CD1c-positive myeloid dendritic cell (primary cell): ENCODE measurements around the gene SPTSSA.
"Not testable (repeated sequence)": the region's sequence is repeated elsewhere in the genome, so short reads cannot be mapped to it uniquely, and the experiment has no call there.

Source experiments
- DNase-seq: peaks from one replicate; pipeline ENCODE4 v3.0.0-alpha.2; 2016; ENCODE audit errors: extremely low spot score

Gene SPTSSA

DNA sequence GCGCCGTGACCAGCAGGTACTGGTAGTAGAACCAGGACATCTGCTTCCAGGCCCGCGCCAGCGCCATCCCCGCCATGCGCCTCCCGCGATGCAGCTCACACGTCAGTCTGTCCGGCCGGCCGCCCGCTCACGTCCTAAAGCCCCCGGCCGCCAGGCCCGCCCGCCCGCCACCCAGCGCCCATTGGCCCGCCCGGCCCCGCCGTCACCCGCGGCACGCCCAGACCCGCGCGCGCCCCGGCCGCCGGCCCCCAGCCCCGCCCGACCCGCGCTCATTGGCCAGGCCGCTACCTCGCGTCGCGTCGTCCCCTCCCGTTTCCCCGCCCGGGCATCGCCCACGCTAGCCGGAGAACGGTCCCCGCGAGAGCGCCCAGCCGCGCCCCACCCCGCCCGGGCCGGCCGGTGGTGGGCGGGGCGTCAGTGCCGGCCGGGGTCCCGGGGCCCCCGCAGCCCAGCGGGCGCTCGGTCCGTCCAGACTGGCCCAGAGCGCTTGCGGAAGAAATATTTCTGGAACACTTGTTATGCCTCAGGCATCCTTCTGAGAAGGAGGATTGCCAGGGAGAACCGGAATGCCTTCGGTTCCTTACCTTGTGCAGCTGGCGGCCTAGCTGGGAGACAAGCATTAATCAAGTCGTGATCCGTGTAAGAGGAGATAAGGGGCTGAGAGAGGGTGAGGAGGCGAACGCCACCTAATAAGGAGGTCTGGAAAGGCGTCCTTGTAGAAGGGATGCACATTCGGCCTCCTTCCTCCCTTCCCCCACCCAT is at the start of gene SPTSSA:
Gene SPTSSA, minus strand, starts transcription at position 109 of the 762 bp plus-strand sequence. Its CDS starts 33 bp downstream, at position 76.
- peak; percentile 96 for DNase-seq

DNA sequence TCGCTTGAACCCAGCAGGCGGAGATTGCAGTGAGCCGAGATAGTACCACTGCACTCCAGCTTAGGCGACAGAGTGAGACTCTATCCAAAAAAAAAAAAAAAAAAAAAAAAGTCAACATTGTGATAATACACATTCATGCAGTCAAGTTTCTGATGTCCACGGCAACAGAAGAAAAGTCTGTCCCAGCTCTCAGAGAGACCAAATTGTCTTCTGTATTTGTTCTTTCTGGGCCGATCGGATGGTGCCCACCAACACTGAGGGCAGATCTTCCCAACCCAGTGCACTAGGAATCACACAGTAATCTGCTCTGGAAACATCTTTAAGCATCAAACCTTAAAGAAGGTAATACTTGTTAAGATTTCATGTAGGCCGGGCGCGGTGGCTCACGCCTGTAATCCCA is 45.8 kb upstream of the SPTSSA start:
- no peak for DNase-seq

- no peak for DNase-seq
These were observed 45.4 kb upstream of the SPTSSA start for GRCh38 chr14:34507459-34507858.

DNA sequence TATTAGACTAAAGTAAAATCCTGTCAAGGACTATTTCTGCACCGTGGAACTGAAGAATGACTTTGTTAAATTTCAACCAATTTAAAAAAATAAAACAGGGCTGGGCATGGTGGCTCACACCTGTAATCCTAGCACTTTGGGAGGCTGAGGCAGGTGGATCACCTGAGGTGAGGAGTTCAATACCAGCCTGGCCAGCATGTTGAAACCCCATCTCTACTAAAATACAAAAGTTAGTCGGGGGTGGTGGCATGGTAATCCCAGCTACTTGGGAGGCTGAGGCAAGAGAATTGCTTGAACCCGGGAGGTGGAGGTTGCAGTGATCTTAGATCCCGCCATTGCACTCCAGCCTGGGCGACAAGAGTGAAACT is 43.1 kb upstream of the SPTSSA start:
- not testable (repeated sequence) for DNase-seq

DNA sequence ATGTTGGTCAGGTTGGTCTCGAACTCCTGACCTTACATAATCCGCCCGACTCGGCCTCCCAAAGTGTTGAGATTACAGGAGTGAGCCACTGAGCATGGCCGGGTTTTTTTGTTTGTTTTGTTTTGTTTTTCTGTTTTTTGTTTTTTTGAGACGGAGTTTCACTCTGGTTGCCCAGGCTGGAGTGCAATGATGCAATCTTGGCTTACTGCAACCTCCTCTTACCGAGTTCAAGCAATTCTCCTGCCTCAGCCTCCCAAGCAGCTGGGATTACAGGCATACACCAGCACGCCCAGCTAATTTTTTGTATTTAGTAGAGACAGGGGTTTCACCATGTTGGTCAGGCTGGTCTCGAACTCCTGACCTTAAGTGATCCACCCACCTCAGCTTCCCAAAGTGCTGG is 42.0 kb upstream of the SPTSSA start:
- DNase-seq: not testable (repeated sequence)

GRCh38 chr14:34502545-34503225 is 40.6 kb upstream of the SPTSSA start:
- no peak for DNase-seq

- DNase-seq: no peak
These were observed 40.0 kb upstream of the SPTSSA start for GRCh38 chr14:34502001-34502400.

- DNase-seq: no peak
These were observed 39.1 kb upstream of the SPTSSA start for GRCh38 chr14:34501004-34501580.

DNA sequence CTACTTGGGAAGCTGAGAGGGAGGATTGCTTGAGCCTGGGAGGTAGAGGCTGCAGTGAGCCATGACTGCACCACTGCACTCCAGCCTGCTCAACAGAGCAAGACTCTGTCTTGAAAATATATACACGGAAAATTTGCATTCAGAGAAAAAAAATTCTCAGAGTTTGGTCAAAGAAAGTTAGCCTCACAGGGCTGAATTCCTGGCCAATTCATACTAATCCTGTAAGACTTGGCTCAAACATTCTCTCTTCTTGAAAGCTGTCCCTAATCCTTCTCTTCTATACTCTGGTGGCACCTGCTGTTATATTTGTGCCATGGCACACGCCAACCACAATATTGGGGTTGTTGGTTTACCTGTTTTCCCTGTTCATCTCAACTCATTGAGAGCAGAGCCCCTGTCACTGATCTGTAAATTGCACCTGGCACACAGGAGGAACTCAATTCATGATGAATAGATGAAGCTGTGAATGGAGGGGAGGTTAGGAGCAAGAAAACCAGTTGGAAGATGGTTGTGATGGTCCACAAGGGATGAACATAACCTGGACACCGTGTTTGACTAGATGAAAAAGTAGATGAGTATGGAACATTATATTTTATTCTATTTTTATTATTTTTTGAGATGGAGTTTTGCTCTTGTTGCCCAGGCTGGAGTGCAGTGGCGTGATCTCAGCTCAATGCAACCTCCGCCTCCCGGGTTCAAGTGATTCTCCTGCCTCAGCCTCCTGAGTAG is 36.8 kb upstream of the SPTSSA start:
- peak; percentile 4 for DNase-seq

GRCh38 chr14:34496679-34497513 is 34.9 kb upstream of the SPTSSA start:
- DNase-seq: peak; percentile 3

DNA sequence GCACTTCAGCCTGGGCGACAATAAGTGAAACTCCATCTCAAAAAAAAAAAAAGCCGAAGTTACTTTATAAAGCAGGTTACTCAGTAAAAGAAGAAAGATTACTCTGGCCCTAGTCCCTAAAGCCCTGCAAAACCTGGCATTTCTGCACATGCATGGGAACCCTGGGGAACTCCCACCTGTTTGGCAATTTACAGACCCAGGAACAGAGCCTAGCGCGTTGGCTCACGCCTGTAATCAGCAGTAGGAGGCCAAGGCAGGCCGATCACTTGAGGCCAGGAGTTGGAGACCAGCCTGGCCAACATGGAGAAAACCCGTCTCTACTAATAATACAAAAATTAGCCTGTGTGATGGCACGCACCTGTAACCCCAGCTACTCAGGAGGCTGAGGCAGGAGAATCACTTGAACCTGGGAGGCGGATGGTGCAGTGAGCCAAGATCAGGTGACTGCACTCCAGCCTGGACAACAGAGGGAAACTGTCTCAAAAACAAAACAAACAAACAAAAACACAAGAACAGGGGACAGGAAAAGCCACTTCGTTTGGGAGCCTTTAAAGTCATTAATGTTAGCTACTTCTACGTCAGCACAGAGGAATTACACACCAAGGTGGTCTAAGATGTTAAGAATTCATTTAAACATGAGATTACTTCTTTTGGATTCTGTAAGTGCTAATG is 34.1 kb upstream of the SPTSSA start:
- no peak for DNase-seq

DNA sequence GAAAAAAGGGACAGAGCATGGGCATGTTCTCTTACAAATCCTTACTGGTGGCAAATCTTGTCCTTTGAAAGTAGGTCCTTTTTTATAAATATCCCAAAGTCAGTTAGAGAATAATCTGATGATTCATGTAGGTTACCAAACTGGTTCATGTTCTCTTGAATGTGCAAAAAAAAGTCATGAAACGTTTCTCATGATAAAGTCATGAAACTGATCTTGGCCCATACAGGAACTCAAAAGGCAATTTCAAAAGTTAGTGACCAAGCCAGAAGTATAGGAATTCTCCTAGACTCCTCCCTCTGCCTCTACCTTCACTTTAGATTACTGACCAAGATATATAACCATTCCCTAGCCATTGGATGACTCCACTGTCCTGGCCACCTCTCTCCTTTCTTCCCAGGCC is 27.3 kb upstream of the SPTSSA start:
- no peak for DNase-seq

- no peak for DNase-seq
These were observed 26.5 kb upstream of the SPTSSA start for GRCh38 chr14:34488528-34488927.

DNA sequence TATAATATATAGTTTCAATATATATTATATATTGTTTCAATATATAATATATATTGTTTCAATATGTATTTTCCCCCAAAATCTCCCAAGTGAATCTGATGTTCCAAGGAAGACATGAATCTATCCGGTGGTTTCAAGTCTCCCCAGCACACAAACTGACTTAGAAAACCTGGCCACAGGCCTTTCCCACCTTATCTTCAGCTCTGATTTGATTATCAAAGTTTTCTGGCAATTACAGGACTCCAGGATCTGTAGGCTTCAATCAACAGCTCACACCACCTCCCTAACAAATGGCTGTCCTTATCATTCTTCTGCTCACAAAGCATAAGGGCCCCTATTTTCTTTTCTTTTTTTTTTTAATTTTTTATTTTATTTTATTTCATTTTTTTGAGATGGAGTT is 22.7 kb upstream of the SPTSSA start:
- DNase-seq: no peak

DNA sequence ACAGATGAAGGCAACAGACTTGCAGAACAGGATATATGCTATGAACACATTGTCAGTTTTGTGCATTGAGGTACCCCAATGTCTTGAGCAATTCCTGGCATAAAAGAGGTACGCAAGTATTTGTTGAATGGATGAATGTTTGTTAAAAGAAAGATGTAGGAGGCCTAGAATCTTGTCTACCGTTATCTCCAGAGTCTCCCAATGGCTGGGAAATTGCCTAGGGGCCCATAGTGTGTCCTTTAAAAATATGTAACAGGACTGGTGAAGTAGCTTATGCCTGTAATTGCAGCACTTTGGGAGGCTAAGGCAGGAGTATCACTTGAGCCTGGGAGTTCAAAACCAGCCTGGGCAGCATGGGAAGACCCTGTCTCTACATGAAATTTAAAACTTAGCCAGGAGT is 20.4 kb upstream of the SPTSSA start:
- DNase-seq: no peak

DNA sequence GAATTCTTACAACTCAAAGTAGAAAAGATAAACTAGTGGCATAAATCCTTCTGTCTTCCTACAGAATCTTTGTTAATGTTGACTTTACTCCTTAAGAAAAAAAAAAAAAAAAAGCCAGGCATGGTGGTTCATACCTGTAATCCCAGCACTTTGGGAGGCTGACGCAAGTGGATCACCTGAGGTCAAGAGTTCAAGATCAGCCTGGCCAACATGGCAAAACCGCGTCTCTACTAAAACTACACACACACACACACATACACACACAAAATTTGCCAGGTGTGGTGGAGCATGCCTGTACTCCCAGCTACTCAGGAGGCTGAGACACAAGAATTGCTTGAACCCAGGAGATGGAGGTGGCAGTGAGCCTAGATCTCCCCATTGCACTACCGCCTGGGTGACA is 17.7 kb upstream of the SPTSSA start:
- no peak for DNase-seq

- DNase-seq: no peak
These were observed 16.2 kb upstream of the SPTSSA start for GRCh38 chr14:34478261-34478660.

DNA sequence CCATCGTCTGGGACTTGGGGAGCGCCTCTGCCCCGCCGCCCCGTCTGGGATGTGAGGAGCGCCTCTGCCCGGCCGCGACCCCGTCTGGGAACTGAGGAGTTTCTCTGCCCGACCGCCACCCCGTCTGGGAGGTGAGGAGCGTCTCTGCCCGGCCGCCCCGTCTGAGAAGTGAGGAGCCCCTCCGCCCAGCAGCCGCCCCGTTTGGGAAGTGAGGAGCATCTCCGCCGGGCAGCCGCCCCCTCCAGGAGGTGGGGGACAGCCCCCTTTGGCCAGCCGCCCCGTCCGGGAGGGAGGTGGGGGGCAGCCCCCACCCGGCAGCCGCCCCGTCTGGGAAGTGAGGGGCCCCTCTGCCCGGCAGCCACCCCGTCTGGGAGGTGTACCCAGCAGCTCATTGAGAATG is 14.0 kb upstream of the SPTSSA start:
- not testable (repeated sequence) for DNase-seq

DNA sequence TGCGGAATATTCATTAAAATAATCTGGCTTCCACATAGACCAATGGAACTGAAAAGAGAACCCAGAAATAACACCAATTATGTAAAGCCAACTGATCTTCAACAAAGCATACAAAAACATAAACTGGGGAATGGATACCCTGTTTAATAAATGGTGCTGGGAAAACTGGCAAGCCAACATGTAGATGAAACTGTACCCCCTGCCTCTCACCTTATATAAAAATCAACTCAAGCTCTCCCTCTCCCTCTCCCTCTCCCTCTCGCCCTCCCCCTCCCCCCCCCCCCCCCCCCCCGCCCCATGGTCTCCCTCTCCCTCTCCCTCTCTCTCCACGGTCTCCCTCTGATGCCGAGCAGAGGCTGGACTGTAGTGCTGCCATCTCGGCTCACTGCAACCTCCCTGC is 13.1 kb upstream of the SPTSSA start:
- no peak for DNase-seq

- DNase-seq: no peak
These were observed 12.2 kb upstream of the SPTSSA start for GRCh38 chr14:34474187-34474679.
